ENCODE data around the gene LPAR5. TPM values are rescaled to one million over a fixed set of nuclear protein-coding genes. Genes with fewer than 3 reads are reported as not detected.

LPAR5 gene
- total and polyA plus RNA-seq, 2 donors, result 2.4 to 3.2 TPM

DNA sequence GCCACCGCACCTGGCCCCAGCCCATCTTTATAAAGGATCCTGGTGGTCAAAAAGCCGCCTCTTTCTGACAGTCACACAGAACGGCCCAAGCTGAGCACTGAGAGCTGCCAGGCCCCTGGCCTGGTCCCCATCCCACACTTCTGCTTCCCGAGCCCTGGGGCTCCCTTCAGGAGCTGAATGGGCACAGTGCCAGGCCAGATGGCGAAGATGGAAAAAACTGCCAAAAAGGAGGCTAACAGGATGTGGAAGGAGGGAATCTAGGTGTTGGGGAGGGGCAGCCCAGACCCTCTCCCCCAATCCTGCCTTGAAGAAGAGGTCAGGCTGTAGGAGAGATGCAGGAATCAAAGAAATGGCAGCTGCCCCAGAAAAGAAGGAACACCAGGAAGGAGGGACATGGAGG, 5.0 kb downstream of the LPAR5 start:
- H3K9me3 ChIP-seq (ENCODE audit: control insufficient read depth in 2 of 2, insufficient read depth in 1 of 2, low read length in 1 of 2), result peaks cover 0 to 3% of the 10 kb centered on the region in 2 donors
- WGBS, result 92% methylated on average over 5 of the region's 5 CpGs
- no peak for DNase-seq (ENCODE audit: low read depth in 6 of 9, low spot score in 9 of 9)
- peaks cover 16 to 69% of the 10 kb centered on the region in 2 donors for H3K4me1 ChIP-seq (ENCODE audit: control insufficient read depth in 2 of 2, insufficient read depth in 2 of 2, low read length in 2 of 2)
- H3K27me3 ChIP-seq (ENCODE audit: control insufficient read depth in 2 of 2, insufficient read depth in 1 of 2, low read length in 1 of 2), result no peaks in the 10 kb centered on the region
- H3K36me3 ChIP-seq (ENCODE audit: control insufficient read depth in 2 of 2, insufficient read depth in 2 of 2, low read length in 1 of 2), result no peaks in the 10 kb centered on the region
- no peak overlapping the region for H3K27ac ChIP-seq (ENCODE audit: low read depth in 1 of 2, low read length in 1 of 2)
- H3K4me3 ChIP-seq (ENCODE audit: low read length in 2 of 2), result no peak overlapping the region

DNA sequence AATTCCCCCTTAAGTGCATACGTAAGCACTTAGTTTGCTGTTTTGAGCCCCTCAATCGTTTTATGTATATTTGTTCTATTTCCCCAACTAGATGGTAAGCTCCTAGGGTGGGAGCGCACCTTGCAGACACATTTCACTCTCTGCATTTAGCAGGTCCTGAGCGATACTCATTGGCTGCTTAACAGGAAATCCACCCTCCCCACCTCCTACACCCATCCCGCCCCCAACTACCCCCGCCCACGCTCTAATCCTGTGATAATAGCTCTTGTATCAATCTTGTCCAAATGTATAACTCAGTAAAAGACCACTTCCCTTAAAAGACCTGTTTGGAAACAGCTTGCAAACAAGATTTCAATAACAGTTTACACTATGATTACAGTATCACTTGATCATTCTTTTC, 8.1 kb downstream of the LPAR5 start:
- no peaks in the 10 kb centered on the region for H3K27me3 ChIP-seq (ENCODE audit: control insufficient read depth in 2 of 2, insufficient read depth in 1 of 2, low read length in 1 of 2)
- WGBS, result 72% methylated on average over 7 of the region's 7 CpGs
- peaks cover 8 to 43% of the 10 kb centered on the region in 2 donors for H3K4me1 ChIP-seq (ENCODE audit: control insufficient read depth in 2 of 2, insufficient read depth in 2 of 2, low read length in 2 of 2)
- H3K27ac ChIP-seq (ENCODE audit: low read depth in 1 of 2, low read length in 1 of 2), result no peak overlapping the region
- peak in 1 of 9 donors; percentile 67 for DNase-seq (ENCODE audit: low read depth in 6 of 9, low spot score in 9 of 9)
- H3K9me3 ChIP-seq (ENCODE audit: control insufficient read depth in 2 of 2, insufficient read depth in 1 of 2, low read length in 1 of 2), result no peaks in the 10 kb centered on the region
- H3K36me3 ChIP-seq (ENCODE audit: control insufficient read depth in 2 of 2, insufficient read depth in 2 of 2, low read length in 1 of 2), result peaks cover 0 to 5% of the 10 kb centered on the region in 2 donors
- H3K4me3 ChIP-seq (ENCODE audit: low read length in 2 of 2), result no peak overlapping the region

- Histone ChIP-seq H3K9me3 (ENCODE audit: control insufficient read depth in 2 of 2, insufficient read depth in 1 of 2, low read length in 1 of 2) (no peaks in the 10 kb centered on the region), H3K4me3 (ENCODE audit: low read length in 2 of 2) (no peak overlapping the region), H3K36me3 (ENCODE audit: control insufficient read depth in 2 of 2, insufficient read depth in 2 of 2, low read length in 1 of 2) (peaks cover 0 to 5% of the 10 kb centered on the region in 2 donors), H3K27ac (ENCODE audit: low read depth in 1 of 2, low read length in 1 of 2) (peak overlapping the region in 1 of 2 donors; percentile 53), H3K27me3 (ENCODE audit: control insufficient read depth in 2 of 2, insufficient read depth in 1 of 2, low read length in 1 of 2) (no peaks in the 10 kb centered on the region), H3K4me1 (ENCODE audit: control insufficient read depth in 2 of 2, insufficient read depth in 2 of 2, low read length in 2 of 2) (peaks cover 2 to 34% of the 10 kb centered on the region in 2 donors)
- DNase-seq (ENCODE audit: low read depth in 6 of 9, low spot score in 9 of 9), result peak in 1 of 9 donors; percentile 51
- 92% methylated on average over 8 of the region's 8 CpGs for WGBS
Observed at GRCh38 chr12:6626654-6627283, 9.0 kb downstream of the LPAR5 start.

- no peaks in the 10 kb centered on the region for H3K27me3 ChIP-seq (ENCODE audit: control insufficient read depth in 2 of 2, insufficient read depth in 1 of 2, low read length in 1 of 2)
- peaks cover 3 to 8% of the 10 kb centered on the region in 2 donors for H3K36me3 ChIP-seq (ENCODE audit: control insufficient read depth in 2 of 2, insufficient read depth in 2 of 2, low read length in 1 of 2)
- 93% methylated on average over 29 of the region's 29 CpGs for WGBS
- no peak overlapping the region for H3K4me3 ChIP-seq (ENCODE audit: low read length in 2 of 2)
- peaks cover 0 to 15% of the 10 kb centered on the region in 2 donors for H3K4me1 ChIP-seq (ENCODE audit: control insufficient read depth in 2 of 2, insufficient read depth in 2 of 2, low read length in 2 of 2)
- no peak overlapping the region for H3K27ac ChIP-seq (ENCODE audit: low read depth in 1 of 2, low read length in 1 of 2)
- no peaks in the 10 kb centered on the region for H3K9me3 ChIP-seq (ENCODE audit: control insufficient read depth in 2 of 2, insufficient read depth in 1 of 2, low read length in 1 of 2)
- no peak for DNase-seq (ENCODE audit: low read depth in 6 of 9, low spot score in 9 of 9)
Observed at GRCh38 chr12:6620885-6621274, 14.9 kb downstream of the LPAR5 start.

DNA sequence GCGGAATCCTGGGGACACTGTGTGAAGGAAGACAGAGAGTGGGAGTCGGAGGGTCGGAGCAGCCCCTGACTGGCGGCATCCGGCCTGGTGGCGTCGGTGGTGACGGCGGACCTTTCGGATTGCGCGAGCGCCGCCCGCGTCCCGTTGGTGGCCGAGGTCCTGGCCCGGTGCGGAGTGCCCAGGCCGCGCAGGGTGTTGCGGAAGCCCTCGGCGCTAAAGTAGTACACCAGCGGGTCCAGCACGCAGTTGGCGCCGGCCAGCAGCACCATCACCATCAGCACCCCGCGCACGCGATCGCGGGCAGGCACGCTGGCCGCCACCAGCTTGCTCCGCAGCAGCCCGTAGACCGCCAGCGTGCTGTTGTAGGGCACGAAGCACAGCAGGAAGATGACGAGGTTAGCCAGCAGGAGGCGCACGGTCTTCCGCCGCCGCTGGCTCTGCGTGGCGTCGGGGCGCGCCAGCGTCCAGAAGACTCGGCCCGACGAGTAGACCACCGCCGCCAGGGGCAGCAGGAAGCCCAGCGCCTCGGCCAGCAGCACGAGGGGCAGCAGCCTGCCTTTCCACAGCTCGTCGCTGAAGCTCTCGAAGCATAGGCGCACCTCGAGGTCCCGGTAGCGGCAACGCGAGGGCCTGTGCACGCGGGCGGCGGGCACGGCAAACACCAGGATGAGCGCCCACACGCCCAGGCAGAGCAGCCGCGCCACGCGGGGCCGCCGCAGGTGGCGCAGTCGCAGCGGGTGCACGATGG, 15.4 kb downstream of the LPAR5 start:
- no peaks in the 10 kb centered on the region for H3K27me3 ChIP-seq (ENCODE audit: control insufficient read depth in 2 of 2, insufficient read depth in 1 of 2, low read length in 1 of 2)
- no peak overlapping the region for H3K27ac ChIP-seq (ENCODE audit: low read depth in 1 of 2, low read length in 1 of 2)
- H3K9me3 ChIP-seq (ENCODE audit: control insufficient read depth in 2 of 2, insufficient read depth in 1 of 2, low read length in 1 of 2), result no peaks in the 10 kb centered on the region
- peak overlapping the region in 1 of 2 donors; percentile 35 for H3K4me3 ChIP-seq (ENCODE audit: low read length in 2 of 2)
- H3K4me1 ChIP-seq (ENCODE audit: control insufficient read depth in 2 of 2, insufficient read depth in 2 of 2, low read length in 2 of 2), result peaks cover 0 to 17% of the 10 kb centered on the region in 2 donors
- peaks cover 3 to 8% of the 10 kb centered on the region in 2 donors for H3K36me3 ChIP-seq (ENCODE audit: control insufficient read depth in 2 of 2, insufficient read depth in 2 of 2, low read length in 1 of 2)
- peak in 3 of 9 donors; percentile 63 to 72 (median 72) for DNase-seq (ENCODE audit: low read depth in 6 of 9, low spot score in 9 of 9)
- WGBS, result 49% methylated on average over 88 of the region's 88 CpGs

DNA sequence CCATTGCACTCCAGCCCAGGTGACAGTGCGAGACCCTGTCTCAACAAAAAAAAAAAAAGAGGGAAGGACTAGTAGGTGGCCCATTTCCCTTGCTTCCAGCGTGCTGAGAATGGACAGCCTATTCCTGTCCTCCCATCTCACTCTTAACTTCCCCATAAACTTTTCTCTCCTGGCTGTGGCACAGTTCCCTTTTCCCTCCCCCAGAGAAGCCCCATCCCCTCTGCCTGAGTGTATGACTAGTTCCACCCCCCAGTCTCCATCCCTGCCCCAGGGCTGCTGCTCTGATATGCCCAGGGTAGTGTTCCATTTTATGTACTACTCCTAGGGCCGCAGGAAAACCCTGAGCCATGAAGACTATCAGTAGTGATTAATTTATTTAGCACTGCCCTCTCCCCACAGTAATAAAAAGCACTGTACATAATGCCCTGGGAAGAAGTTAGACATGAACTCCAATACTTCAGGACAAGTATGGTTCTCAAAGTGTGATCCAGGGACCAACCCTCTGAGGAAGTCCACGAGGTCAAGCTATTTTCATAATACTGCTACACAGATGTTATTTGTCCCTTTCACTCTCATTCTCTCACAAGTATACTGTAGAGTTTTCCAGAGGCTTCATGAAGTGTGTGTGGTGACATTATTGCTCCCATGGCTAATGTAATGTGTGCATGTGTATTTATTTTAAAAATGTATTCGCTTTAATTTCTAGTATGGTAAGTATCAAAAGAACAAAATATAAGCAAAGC, 17.1 kb downstream of the LPAR5 start:
- peaks cover 0 to 22% of the 10 kb centered on the region in 2 donors for H3K4me1 ChIP-seq (ENCODE audit: control insufficient read depth in 2 of 2, insufficient read depth in 2 of 2, low read length in 2 of 2)
- H3K27me3 ChIP-seq (ENCODE audit: control insufficient read depth in 2 of 2, insufficient read depth in 1 of 2, low read length in 1 of 2), result no peaks in the 10 kb centered on the region
- WGBS, result 74% methylated on average over 5 of the region's 5 CpGs
- no peak overlapping the region for H3K27ac ChIP-seq (ENCODE audit: low read depth in 1 of 2, low read length in 1 of 2)
- no peak for DNase-seq (ENCODE audit: low read depth in 6 of 9, low spot score in 9 of 9)
- peaks cover 0 to 3% of the 10 kb centered on the region in 2 donors for H3K9me3 ChIP-seq (ENCODE audit: control insufficient read depth in 2 of 2, insufficient read depth in 1 of 2, low read length in 1 of 2)
- H3K4me3 ChIP-seq (ENCODE audit: low read length in 2 of 2), result no peak overlapping the region
- H3K36me3 ChIP-seq (ENCODE audit: control insufficient read depth in 2 of 2, insufficient read depth in 2 of 2, low read length in 1 of 2), result peaks cover 3 to 6% of the 10 kb centered on the region in 2 donors

- Histone ChIP-seq H3K27me3 (ENCODE audit: control insufficient read depth in 2 of 2, insufficient read depth in 1 of 2, low read length in 1 of 2) (no peaks in the 10 kb centered on the region), H3K4me1 (ENCODE audit: control insufficient read depth in 2 of 2, insufficient read depth in 2 of 2, low read length in 2 of 2) (peaks cover 26 to 48% of the 10 kb centered on the region in 2 donors), H3K9me3 (ENCODE audit: control insufficient read depth in 2 of 2, insufficient read depth in 1 of 2, low read length in 1 of 2) (peaks cover 1 to 3% of the 10 kb centered on the region in 2 donors), H3K4me3 (ENCODE audit: low read length in 2 of 2) (no peak overlapping the region), H3K36me3 (ENCODE audit: control insufficient read depth in 2 of 2, insufficient read depth in 2 of 2, low read length in 1 of 2) (peaks cover 3% of the 10 kb centered on the region in 2 donors), H3K27ac (ENCODE audit: low read depth in 1 of 2, low read length in 1 of 2) (peak overlapping the region in 1 of 2 donors; percentile 65)
- DNase-seq (ENCODE audit: low read depth in 6 of 9, low spot score in 9 of 9), result no peak
- 69% methylated on average over 3 of the region's 3 CpGs for WGBS
Observed at GRCh38 chr12:6615802-6616201, 20.0 kb downstream of the LPAR5 start.

GRCh38 chr12:6614513-6615172, 21.1 kb downstream of the LPAR5 start:
- H3K36me3 ChIP-seq (ENCODE audit: control insufficient read depth in 2 of 2, insufficient read depth in 2 of 2, low read length in 1 of 2), result no peaks in the 10 kb centered on the region
- H3K27me3 ChIP-seq (ENCODE audit: control insufficient read depth in 2 of 2, insufficient read depth in 1 of 2, low read length in 1 of 2), result no peaks in the 10 kb centered on the region
- peak overlapping the region; percentile 89 to 91 for H3K27ac ChIP-seq (ENCODE audit: low read depth in 1 of 2, low read length in 1 of 2)
- WGBS, result 88% methylated on average over 7 of the region's 7 CpGs
- no peak for DNase-seq (ENCODE audit: low read depth in 6 of 9, low spot score in 9 of 9)
- H3K9me3 ChIP-seq (ENCODE audit: control insufficient read depth in 2 of 2, insufficient read depth in 1 of 2, low read length in 1 of 2), result peaks cover 1 to 3% of the 10 kb centered on the region in 2 donors
- no peak overlapping the region for H3K4me3 ChIP-seq (ENCODE audit: low read length in 2 of 2)
- H3K4me1 ChIP-seq (ENCODE audit: control insufficient read depth in 2 of 2, insufficient read depth in 2 of 2, low read length in 2 of 2), result peaks cover 29 to 52% of the 10 kb centered on the region in 2 donors

Measured in thymus (tissue), 11 donors.